Measurements from ENCODE around the gene GREB1L.

DNA sequence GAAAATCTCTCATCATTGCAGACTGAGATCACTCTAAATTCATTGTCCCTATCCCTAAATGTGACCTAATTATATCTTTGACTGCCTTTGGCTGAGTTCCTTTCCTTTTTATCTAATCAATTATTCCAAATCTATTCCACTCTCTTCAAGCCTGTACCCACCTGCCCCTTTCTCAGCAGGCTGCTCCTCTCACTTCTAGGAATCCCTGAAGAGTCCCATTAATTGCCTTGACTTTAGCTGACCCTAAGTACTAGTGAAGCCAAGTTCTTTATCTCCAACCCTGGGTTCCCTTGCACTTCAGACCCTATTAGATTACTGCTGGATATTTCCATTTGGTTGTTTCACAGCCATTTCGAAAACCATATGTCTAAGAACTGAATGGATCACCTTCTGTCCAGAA lies 102.8 kb downstream of the GREB1L start:
- TF ChIP-seq CDX4 (CRISPR knock-in tag; IDR thresholded peaks at IDR 0.05; ENCODE audit: borderline replicate concordance): no peak
- TF ChIP-seq, protein P1, sequence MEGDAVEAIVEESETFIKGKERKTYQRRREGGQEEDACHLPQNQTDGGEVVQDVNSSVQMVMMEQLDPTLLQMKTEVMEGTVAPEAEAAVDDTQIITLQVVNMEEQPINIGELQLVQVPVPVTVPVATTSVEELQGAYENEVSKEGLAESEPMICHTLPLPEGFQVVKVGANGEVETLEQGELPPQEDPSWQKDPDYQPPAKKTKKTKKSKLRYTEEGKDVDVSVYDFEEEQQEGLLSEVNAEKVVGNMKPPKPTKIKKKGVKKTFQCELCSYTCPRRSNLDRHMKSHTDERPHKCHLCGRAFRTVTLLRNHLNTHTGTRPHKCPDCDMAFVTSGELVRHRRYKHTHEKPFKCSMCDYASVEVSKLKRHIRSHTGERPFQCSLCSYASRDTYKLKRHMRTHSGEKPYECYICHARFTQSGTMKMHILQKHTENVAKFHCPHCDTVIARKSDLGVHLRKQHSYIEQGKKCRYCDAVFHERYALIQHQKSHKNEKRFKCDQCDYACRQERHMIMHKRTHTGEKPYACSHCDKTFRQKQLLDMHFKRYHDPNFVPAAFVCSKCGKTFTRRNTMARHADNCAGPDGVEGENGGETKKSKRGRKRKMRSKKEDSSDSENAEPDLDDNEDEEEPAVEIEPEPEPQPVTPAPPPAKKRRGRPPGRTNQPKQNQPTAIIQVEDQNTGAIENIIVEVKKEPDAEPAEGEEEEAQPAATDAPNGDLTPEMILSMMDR (IDR thresholded peaks at IDR 0.05): no peak
- TF ChIP-seq, protein P2, sequence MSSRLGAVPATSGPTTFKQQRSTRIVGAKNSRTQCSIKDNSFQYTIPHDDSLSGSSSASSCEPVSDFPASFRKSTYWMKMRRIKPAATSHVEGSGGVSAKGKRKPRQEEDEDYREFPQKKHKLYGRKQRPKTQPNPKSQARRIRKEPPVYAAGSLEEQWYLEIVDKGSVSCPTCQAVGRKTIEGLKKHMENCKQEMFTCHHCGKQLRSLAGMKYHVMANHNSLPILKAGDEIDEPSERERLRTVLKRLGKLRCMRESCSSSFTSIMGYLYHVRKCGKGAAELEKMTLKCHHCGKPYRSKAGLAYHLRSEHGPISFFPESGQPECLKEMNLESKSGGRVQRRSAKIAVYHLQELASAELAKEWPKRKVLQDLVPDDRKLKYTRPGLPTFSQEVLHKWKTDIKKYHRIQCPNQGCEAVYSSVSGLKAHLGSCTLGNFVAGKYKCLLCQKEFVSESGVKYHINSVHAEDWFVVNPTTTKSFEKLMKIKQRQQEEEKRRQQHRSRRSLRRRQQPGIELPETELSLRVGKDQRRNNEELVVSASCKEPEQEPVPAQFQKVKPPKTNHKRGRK (CRISPR knock-in tag; IDR thresholded peaks at IDR 0.05; ENCODE audit: borderline replicate concordance): no peak

All from WTC11 (cell line).